Measurements from ENCODE around the gene CIC.
A peak's percentile ranks its signal among the peaks of the same experiment; 100 is the strongest.
"Not testable (repeated sequence)": the region's sequence is repeated elsewhere in the genome, so short reads cannot be mapped to it uniquely, and the experiment has no call there.

The CIC gene

DNA sequence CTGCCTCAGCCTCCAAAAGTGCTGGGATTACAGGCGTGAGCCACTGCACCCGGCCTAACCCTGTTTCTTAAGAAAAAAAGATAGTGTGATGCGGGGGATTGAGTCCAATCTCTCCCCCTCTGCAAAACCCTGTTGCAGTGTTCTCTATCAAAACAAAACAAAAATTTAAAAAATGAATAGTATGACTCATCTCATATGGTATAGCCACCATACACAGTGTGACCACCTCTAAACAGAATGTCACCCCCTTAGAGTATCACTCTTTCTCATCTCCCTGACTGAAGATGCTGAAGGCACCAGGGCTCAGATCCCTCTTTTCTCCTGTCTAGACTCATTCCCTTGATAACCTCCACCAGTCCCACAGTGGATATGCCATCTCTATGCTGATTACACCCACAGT lies 7.3 kb upstream of the CIC start:
- Histone ChIP-seq H3K27me3 (ENCODE audit: control insufficient read depth in 1 of 2, insufficient read depth in 2 of 2, low read length in 2 of 2) (no peaks in the 10 kb centered on the region), H3K4me1 (ENCODE audit: control insufficient read depth, insufficient read depth, low read length) (peaks cover 2% of the 10 kb centered on the region), H3K36me3 (ENCODE audit: control insufficient read depth in 2 of 2, insufficient read depth in 2 of 2, low read length in 2 of 2) (no peaks in the 10 kb centered on the region), H3K9me3 (ENCODE audit: control insufficient read depth in 2 of 2, low read length in 2 of 2) (no peaks in the 10 kb centered on the region), H3K4me3 (ENCODE audit: low read length in 2 of 2) (no peak overlapping the region), H3K9ac (ENCODE audit: low read length in 2 of 2) (no peak overlapping the region), H3K27ac (ENCODE audit: low read length) (no peak overlapping the region)

GRCh38 chr19:42266105-42266504 lies 2.9 kb upstream of the CIC start:
- H3K27me3 ChIP-seq (ENCODE audit: control insufficient read depth in 1 of 2, insufficient read depth in 2 of 2, low read length in 2 of 2); H3K9ac ChIP-seq (ENCODE audit: low read length in 2 of 2); H3K36me3 ChIP-seq (ENCODE audit: control insufficient read depth in 2 of 2, insufficient read depth in 2 of 2, low read length in 2 of 2); H3K4me3 ChIP-seq (ENCODE audit: low read length in 2 of 2); H3K27ac ChIP-seq (ENCODE audit: low read length); H3K9me3 ChIP-seq (ENCODE audit: control insufficient read depth in 2 of 2, low read length in 2 of 2): not testable (repeated sequence)
- peaks cover 21% of the 10 kb centered on the region for H3K4me1 ChIP-seq (ENCODE audit: control insufficient read depth, insufficient read depth, low read length)

GRCh38 chr19:42266928-42267603 lies 2.0 kb upstream of the CIC start:
- H3K9ac ChIP-seq (ENCODE audit: low read length in 2 of 2); H3K36me3 ChIP-seq (ENCODE audit: control insufficient read depth in 2 of 2, insufficient read depth in 2 of 2, low read length in 2 of 2); H3K27ac ChIP-seq (ENCODE audit: low read length); H3K4me3 ChIP-seq (ENCODE audit: low read length in 2 of 2); H3K27me3 ChIP-seq (ENCODE audit: control insufficient read depth in 1 of 2, insufficient read depth in 2 of 2, low read length in 2 of 2); H3K9me3 ChIP-seq (ENCODE audit: control insufficient read depth in 2 of 2, low read length in 2 of 2): not testable (repeated sequence)
- peaks cover 29% of the 10 kb centered on the region for H3K4me1 ChIP-seq (ENCODE audit: control insufficient read depth, insufficient read depth, low read length)

DNA sequence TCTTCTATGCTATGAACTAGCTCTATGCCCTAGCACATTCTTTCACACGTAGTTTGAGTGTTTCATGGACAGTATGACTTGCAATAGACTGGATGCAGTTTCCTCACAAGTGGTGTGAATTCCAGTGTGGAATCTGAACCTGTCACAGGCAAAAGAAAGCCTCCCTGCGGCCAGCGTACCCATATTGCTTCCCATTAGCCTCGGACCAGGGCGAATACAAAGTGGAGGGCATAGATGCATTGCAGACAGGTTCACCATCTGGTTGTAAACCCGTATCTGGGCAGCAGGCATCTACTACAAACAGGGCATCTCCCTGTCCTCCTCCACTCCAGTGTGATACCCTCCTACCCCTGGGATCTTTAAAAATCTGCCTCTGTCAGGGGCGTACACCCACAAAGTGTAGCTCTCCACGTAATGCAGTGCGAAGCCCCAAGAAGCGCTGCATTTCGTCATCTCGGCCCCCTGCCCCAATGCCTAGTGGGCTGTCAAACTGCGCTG lies 1.4 kb upstream of the CIC start:
- H3K36me3 ChIP-seq (ENCODE audit: control insufficient read depth in 2 of 2, insufficient read depth in 2 of 2, low read length in 2 of 2): no peaks in the 10 kb centered on the region
- no peaks in the 10 kb centered on the region for H3K9me3 ChIP-seq (ENCODE audit: control insufficient read depth in 2 of 2, low read length in 2 of 2)
- peak overlapping the region; percentile 98 for H3K27ac ChIP-seq (ENCODE audit: low read length)
- H3K27me3 ChIP-seq (ENCODE audit: control insufficient read depth in 1 of 2, insufficient read depth in 2 of 2, low read length in 2 of 2): no peaks in the 10 kb centered on the region
- peaks cover 29% of the 10 kb centered on the region for H3K4me1 ChIP-seq (ENCODE audit: control insufficient read depth, insufficient read depth, low read length)
- peak overlapping the region; percentile 75 to 91 for H3K4me3 ChIP-seq (ENCODE audit: low read length in 2 of 2)
- H3K9ac ChIP-seq (ENCODE audit: low read length in 2 of 2): peak overlapping the region; percentile 79 to 91

- Histone ChIP-seq H3K27ac (ENCODE audit: low read length) (peak overlapping the region; percentile 98), H3K4me3 (ENCODE audit: low read length in 2 of 2) (peak overlapping the region; percentile 75 to 91), H3K9ac (ENCODE audit: low read length in 2 of 2) (peak overlapping the region; percentile 81 to 99), H3K4me1 (ENCODE audit: control insufficient read depth, insufficient read depth, low read length) (peaks cover 29% of the 10 kb centered on the region), H3K9me3 (ENCODE audit: control insufficient read depth in 2 of 2, low read length in 2 of 2) (no peaks in the 10 kb centered on the region), H3K27me3 (ENCODE audit: control insufficient read depth in 1 of 2, insufficient read depth in 2 of 2, low read length in 2 of 2) (no peaks in the 10 kb centered on the region), H3K36me3 (ENCODE audit: control insufficient read depth in 2 of 2, insufficient read depth in 2 of 2, low read length in 2 of 2) (peaks cover 0 to 1% of the 10 kb centered on the region in 2 donors)
Measured at GRCh38 chr19:42268142-42268703, 829 bp upstream of the CIC start.

- Histone ChIP-seq H3K4me3 (ENCODE audit: low read length in 2 of 2) (peak overlapping the region; percentile 87 to 91), H3K27ac (ENCODE audit: low read length) (peak overlapping the region; percentile 98), H3K9ac (ENCODE audit: low read length in 2 of 2) (peak overlapping the region; percentile 91 to 96), H3K36me3 (ENCODE audit: control insufficient read depth in 2 of 2, insufficient read depth in 2 of 2, low read length in 2 of 2) (peaks cover 8 to 14% of the 10 kb centered on the region in 2 donors), H3K9me3 (ENCODE audit: control insufficient read depth in 2 of 2, low read length in 2 of 2) (no peaks in the 10 kb centered on the region), H3K27me3 (ENCODE audit: control insufficient read depth in 1 of 2, insufficient read depth in 2 of 2, low read length in 2 of 2) (no peaks in the 10 kb centered on the region), H3K4me1 (ENCODE audit: control insufficient read depth, insufficient read depth, low read length) (peaks cover 34% of the 10 kb centered on the region)
Measured at GRCh38 chr19:42269478-42270345, 660 bp downstream of the CIC start.

DNA sequence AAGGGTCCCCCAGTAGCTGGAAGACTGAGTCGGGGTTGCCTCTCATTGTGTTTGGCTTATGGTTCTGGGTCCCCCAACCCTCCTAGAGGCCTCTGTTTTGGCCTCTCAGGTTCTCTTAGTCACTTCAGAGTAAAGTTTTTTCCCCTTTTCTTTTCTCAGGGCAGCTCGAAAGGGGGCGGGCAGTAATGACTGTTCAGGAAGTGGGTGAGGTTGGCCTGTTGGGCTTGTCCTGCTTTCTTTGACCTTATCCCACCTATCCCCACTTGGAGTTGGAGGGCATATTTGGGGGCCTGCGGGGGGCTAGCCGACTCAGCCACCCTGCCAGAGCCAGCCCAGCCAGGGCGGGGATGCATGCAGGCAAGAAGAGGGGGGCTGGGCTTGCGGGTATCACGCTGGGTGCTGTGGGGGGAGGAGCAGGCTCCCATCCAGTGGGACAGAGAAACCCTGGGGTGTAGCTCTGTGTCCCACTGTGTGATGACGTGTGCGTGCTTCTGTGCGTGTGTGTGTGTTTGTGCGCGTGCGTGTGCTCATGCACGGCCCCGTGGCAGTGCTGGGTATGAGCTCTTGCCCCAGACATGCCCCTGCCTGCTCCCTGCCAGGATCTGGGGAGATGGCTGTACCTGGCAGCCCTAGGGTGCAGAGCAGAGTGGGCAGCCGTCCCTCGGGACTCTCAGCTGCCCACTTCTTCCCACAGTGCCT lies 1.4 kb downstream of the CIC start:
- peak overlapping the region; percentile 87 to 91 for H3K4me3 ChIP-seq (ENCODE audit: low read length in 2 of 2)
- H3K9me3 ChIP-seq (ENCODE audit: control insufficient read depth in 2 of 2, low read length in 2 of 2): no peaks in the 10 kb centered on the region
- H3K4me1 ChIP-seq (ENCODE audit: control insufficient read depth, insufficient read depth, low read length): peaks cover 41% of the 10 kb centered on the region
- peak overlapping the region; percentile 91 to 96 for H3K9ac ChIP-seq (ENCODE audit: low read length in 2 of 2)
- H3K36me3 ChIP-seq (ENCODE audit: control insufficient read depth in 2 of 2, insufficient read depth in 2 of 2, low read length in 2 of 2): peaks cover 9 to 19% of the 10 kb centered on the region in 2 donors
- peak overlapping the region; percentile 98 for H3K27ac ChIP-seq (ENCODE audit: low read length)
- no peaks in the 10 kb centered on the region for H3K27me3 ChIP-seq (ENCODE audit: control insufficient read depth in 1 of 2, insufficient read depth in 2 of 2, low read length in 2 of 2)

- H3K27ac ChIP-seq (ENCODE audit: low read length): peak overlapping the region; percentile 98
- H3K4me3 ChIP-seq (ENCODE audit: low read length in 2 of 2): peak overlapping the region in 1 of 2 donors; percentile 87
- H3K36me3 ChIP-seq (ENCODE audit: control insufficient read depth in 2 of 2, insufficient read depth in 2 of 2, low read length in 2 of 2): peaks cover 9 to 19% of the 10 kb centered on the region in 2 donors
- no peaks in the 10 kb centered on the region for H3K27me3 ChIP-seq (ENCODE audit: control insufficient read depth in 1 of 2, insufficient read depth in 2 of 2, low read length in 2 of 2)
- no peaks in the 10 kb centered on the region for H3K9me3 ChIP-seq (ENCODE audit: control insufficient read depth in 2 of 2, low read length in 2 of 2)
- peak overlapping the region; percentile 36 to 96 for H3K9ac ChIP-seq (ENCODE audit: low read length in 2 of 2)
- H3K4me1 ChIP-seq (ENCODE audit: control insufficient read depth, insufficient read depth, low read length): peaks cover 44% of the 10 kb centered on the region
Measured at GRCh38 chr19:42271045-42271419, 2.0 kb downstream of the CIC start.

- H3K4me1 ChIP-seq (ENCODE audit: control insufficient read depth, insufficient read depth, low read length): peaks cover 53% of the 10 kb centered on the region
- H3K9ac ChIP-seq (ENCODE audit: low read length in 2 of 2): no peak overlapping the region
- H3K36me3 ChIP-seq (ENCODE audit: control insufficient read depth in 2 of 2, insufficient read depth in 2 of 2, low read length in 2 of 2): peaks cover 9 to 19% of the 10 kb centered on the region in 2 donors
- no peaks in the 10 kb centered on the region for H3K27me3 ChIP-seq (ENCODE audit: control insufficient read depth in 1 of 2, insufficient read depth in 2 of 2, low read length in 2 of 2)
- no peak overlapping the region for H3K4me3 ChIP-seq (ENCODE audit: low read length in 2 of 2)
- no peaks in the 10 kb centered on the region for H3K9me3 ChIP-seq (ENCODE audit: control insufficient read depth in 2 of 2, low read length in 2 of 2)
- peak overlapping the region; percentile 18 for H3K27ac ChIP-seq (ENCODE audit: low read length)
Measured at GRCh38 chr19:42271861-42272534, 2.9 kb downstream of the CIC start.

- no peaks in the 10 kb centered on the region for H3K27me3 ChIP-seq (ENCODE audit: control insufficient read depth in 1 of 2, insufficient read depth in 2 of 2, low read length in 2 of 2)
- H3K4me3 ChIP-seq (ENCODE audit: low read length in 2 of 2): no peak overlapping the region
- H3K4me1 ChIP-seq (ENCODE audit: control insufficient read depth, insufficient read depth, low read length): peaks cover 57% of the 10 kb centered on the region
- no peaks in the 10 kb centered on the region for H3K9me3 ChIP-seq (ENCODE audit: control insufficient read depth in 2 of 2, low read length in 2 of 2)
- H3K27ac ChIP-seq (ENCODE audit: low read length): no peak overlapping the region
- peaks cover 9 to 19% of the 10 kb centered on the region in 2 donors for H3K36me3 ChIP-seq (ENCODE audit: control insufficient read depth in 2 of 2, insufficient read depth in 2 of 2, low read length in 2 of 2)
- H3K9ac ChIP-seq (ENCODE audit: low read length in 2 of 2): no peak overlapping the region
Measured at GRCh38 chr19:42272535-42272897, 3.5 kb downstream of the CIC start.
